Measurements from ENCODE around the gene SETBP1.

Gene SETBP1

GRCh38 chr18:44765456-44765855, 84.8 kb downstream of the SETBP1 start:
- no peak for DNase-seq

- DNase-seq = no peak
These were observed 85.8 kb downstream of the SETBP1 start for GRCh38 chr18:44766450-44766849.

- no peak for DNase-seq
These were observed 87.1 kb downstream of the SETBP1 start for GRCh38 chr18:44767807-44768206.

- no peak for DNase-seq
These were observed 90.0 kb downstream of the SETBP1 start for GRCh38 chr18:44770641-44771040.

GRCh38 chr18:44771572-44771955, 90.9 kb downstream of the SETBP1 start:
- no peak for DNase-seq

GRCh38 chr18:44771956-44772917, 91.5 kb downstream of the SETBP1 start:
- DNase-seq = no peak

GRCh38 chr18:44773640-44774155, 93.0 kb downstream of the SETBP1 start:
- DNase-seq = no peak

GRCh38 chr18:44774191-44774590, 93.5 kb downstream of the SETBP1 start:
- DNase-seq = no peak

- no peak for DNase-seq
These were observed 96.9 kb downstream of the SETBP1 start for GRCh38 chr18:44777457-44778192.

- DNase-seq = no peak
These were observed 98.1 kb downstream of the SETBP1 start for GRCh38 chr18:44778788-44779187.

- DNase-seq = no peak
These were observed 99.1 kb downstream of the SETBP1 start for GRCh38 chr18:44779753-44780292.

- DNase-seq = no peak
These were observed 101.2 kb downstream of the SETBP1 start for GRCh38 chr18:44781886-44782285.

- DNase-seq = no peak
These were observed 101.9 kb downstream of the SETBP1 start for GRCh38 chr18:44782617-44783016.

- DNase-seq = no peak
These were observed 102.7 kb downstream of the SETBP1 start for GRCh38 chr18:44783371-44783770.

GRCh38 chr18:44786257-44786656, 105.6 kb downstream of the SETBP1 start:
- DNase-seq = no peak

GRCh38 chr18:44786688-44787087, 106.0 kb downstream of the SETBP1 start:
- DNase-seq = no peak

- DNase-seq = no peak
These were observed 107.6 kb downstream of the SETBP1 start for GRCh38 chr18:44788334-44788733.

GRCh38 chr18:44789710-44790109, 109.0 kb downstream of the SETBP1 start:
- no peak for DNase-seq

GRCh38 chr18:44790860-44791259, 110.2 kb downstream of the SETBP1 start:
- DNase-seq = no peak

GRCh38 chr18:44791520-44791919, 110.8 kb downstream of the SETBP1 start:
- no peak for DNase-seq

- no peak for DNase-seq
These were observed 111.9 kb downstream of the SETBP1 start for GRCh38 chr18:44792456-44793061.

GRCh38 chr18:44793194-44793593, 112.5 kb downstream of the SETBP1 start:
- DNase-seq = no peak

- DNase-seq = no peak
These were observed 113.0 kb downstream of the SETBP1 start for GRCh38 chr18:44793685-44794084.

Measured in activated CD8-positive, alpha-beta memory T cell treated with anti-CD3 and anti-CD28 coated beads, Interleukin-2, amount 50 U/mL, for 48 hours (primary cell).